Stimulated activated naive CD4-positive, alpha-beta T cell (primary cell): ENCODE results near the gene RNU1-1.
"Not testable (repeated sequence)": the region's sequence is repeated elsewhere in the genome, so short reads cannot be mapped to it uniquely, and the experiment has no call there.

Experiments used
- DNase-seq, 6 experiments: peaks; one replicate each; lab custom pipeline; 2025; lab: John Stamatoyannopoulos, UW

RNU1-1 gene

DNA sequence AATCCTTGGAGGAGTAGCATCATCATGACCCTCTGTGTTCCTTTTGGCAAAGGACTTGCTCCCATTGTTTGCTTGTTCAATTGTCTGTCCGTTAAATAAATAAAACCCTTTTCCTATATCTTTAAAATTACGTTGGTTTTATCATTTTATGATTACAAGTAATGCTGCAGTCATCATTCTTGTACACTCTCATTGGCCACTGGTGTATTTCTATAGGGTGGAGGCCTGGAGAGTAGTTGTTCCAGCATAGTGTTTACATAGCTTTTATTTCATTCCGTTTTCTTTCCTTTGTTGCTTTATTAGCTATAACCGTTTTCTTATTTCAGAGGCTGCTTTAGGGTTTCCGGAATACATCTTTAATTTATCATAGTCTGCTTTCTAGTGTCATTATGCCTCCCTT is 7.6 kb upstream of the RNU1-1 start:
- DNase-seq: not testable (repeated sequence)

DNA sequence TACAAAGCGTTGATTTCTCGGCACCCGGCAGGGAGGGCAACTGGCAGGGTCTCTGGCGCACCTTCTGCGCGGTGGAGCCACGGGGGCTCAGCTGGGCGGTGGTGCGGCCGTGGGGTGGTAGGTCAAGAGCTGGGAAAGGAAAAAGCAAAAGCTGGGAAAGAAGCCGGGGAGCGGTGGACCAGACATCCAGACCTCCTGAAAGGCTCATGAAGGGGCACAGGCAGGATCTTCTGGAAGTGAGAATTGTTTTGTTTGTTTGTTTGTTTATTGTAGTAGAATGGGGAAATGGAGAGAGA is 7.2 kb upstream of the RNU1-1 start:
- DNase-seq: no peak

DNA sequence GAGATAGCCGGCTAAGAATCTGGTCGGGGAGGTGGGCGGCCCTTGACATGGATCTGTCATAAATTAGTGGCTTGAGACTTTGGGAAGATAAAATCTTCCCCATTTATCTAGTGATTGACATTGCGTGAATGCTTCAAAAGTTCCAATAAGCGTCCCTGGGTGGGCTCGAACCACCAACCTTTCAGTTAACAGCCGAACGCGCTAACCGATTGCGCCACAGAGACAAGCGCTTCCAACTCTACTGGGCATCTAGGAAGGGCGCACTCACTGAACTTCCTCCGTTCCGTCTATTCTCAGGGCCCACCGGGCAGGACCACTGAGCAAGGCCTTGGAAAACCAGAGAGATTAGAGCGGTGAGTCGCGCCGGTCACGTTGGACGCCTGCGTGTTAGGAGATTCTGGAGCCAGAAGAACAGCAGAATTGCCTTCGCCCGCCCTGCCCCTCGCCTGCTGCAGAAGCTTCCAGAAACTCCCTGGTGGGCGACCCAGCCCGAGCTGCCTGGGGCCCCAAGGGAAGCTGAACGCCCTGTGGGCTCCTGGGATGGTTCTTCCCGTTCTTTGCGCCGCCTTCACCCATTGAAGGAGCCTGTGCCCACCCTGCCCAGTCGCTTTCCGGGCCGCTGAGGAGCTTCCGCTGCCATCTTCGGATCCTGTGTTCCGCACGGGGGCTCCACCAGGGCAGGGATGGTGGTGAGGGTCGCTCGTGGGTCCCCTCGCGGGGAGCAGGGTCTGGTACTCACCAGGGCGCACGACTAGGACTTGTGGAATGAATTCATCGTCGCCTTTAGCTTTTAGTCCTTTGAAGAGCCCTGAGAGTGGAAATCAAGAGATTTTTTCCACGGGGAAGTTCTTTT is 6.6 kb upstream of the RNU1-1 start:
- not testable (repeated sequence) for DNase-seq

- DNase-seq: not testable (repeated sequence)
These were observed 5.3 kb upstream of the RNU1-1 start for GRCh38 chr1:16519255-16519951.

DNA sequence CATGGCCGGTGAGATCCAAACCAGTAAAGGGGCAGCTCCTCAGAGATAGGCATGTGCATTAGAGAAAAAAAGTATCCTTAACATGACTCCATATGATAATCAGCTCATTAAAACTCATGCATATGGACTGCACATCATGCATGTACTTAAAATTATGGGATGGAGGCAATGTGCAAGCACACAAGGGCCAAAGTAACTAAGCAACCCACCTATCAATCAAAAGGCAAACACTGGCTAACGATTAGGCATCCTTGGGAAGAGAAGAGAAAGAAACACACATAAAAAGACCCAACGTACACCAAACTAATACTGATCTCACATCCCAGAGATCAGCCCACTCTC is 4.8 kb upstream of the RNU1-1 start:
- not testable (repeated sequence) for DNase-seq

DNA sequence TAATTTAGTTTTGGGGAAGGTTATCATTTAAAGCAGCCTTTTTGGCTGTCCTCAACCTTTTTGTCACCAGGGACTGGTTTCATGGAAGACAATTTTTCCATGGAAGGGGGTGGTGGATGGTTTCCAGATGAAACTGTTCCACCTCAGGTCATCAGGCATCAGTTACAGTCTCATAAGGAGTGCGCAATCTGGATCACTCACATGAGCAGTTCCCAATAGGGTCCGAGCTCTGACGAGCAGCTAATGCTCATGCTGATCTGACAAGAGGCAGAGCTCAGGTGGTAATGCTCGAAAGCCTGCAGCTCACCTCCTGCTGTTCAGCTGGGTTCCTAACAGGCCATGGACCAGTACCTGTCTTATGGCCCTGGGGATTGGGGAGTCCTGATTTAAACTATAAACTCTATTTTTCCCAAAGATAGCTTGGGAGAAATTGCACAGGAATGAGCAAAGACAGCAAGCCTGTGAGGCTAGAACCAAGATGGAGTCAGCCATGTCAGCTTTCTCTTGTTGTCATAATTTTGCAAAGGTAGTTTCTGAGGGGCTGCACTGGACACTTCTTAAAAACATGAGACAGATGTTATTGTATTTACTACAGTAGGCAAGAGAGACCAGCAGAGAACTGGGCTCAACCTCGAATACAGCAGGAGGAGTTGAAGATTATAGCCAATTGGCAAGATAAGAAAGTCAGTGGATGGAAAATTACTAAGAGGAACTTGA is 2.8 kb upstream of the RNU1-1 start:
- DNase-seq: not testable (repeated sequence)

- peak; percentile 29 to 90 (median 64) for DNase-seq
These were observed 526 bp downstream of the RNU1-1 start for GRCh38 chr1:16513412-16514106.

GRCh38 chr1:16512624-16513411 is 1.3 kb downstream of the RNU1-1 start:
- DNase-seq: peak in 1 of 6 experiments; percentile 17

DNA sequence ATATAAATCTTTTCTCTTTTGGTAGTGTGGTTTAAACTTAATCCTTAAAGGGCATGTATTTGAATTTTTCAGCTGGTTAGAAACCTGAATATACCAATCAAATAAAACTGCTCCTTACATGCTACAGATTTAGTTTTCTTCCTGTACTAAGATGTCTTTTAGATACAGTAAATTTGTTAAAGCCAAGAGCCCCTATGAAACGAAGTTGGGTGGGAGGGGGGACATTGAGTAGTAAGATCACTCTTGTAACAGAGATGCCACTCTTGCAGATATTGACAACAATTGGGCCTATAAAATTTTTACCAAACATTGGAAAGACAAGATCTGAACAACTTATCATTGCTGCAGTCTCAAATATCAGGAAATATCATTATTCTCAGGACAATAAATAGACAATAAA is 2.2 kb downstream of the RNU1-1 start:
- DNase-seq: not testable (repeated sequence)

GRCh38 chr1:16508861-16509445 is 5.1 kb downstream of the RNU1-1 start:
- peak in 1 of 6 experiments; percentile 14 for DNase-seq

GRCh38 chr1:16506364-16507136 is 7.5 kb downstream of the RNU1-1 start:
- not testable (repeated sequence) for DNase-seq

- not testable (repeated sequence) for DNase-seq
These were observed 8.2 kb downstream of the RNU1-1 start for GRCh38 chr1:16505870-16506269.

- DNase-seq: no peak
These were observed 10.6 kb downstream of the RNU1-1 start for GRCh38 chr1:16503494-16503893.

DNA sequence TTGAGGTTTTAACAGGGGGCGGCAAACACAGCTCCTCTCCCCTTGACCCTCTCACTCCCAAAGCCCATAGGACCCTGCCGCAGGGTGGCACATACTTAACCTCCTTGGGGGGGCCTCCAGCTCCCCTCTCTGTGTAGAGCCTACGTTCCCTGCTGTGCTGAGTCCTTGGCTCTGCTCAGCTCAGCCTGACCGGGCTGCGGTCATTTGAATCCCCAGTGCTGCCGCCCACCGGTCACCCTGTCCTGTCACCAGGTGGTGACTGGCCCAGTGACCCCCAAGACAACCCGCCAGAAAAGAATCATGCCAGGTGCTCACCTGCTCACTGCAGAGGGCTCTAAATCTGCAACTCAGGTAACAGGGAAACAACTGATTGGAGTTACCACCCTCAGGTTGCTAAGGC is 12.6 kb downstream of the RNU1-1 start:
- not testable (repeated sequence) for DNase-seq

DNA sequence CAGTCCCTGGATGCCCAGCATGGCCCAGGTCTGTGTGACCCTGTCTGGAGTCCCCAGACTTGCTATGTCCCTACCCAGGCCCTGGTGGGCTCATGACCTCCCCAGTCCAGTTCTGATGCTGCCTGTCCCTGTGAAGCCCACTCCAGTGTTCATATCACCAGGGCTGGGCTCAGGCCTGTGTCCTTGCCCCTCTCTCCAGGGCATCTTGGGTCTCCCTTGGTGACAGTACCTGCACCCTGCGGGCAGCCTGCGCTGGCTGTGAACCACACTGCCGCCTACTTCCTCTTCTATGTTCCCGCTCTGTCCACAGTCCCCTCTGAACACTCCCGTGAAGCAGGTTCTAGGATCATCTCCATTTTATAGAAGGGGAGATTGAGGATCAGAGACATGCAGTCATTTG is 13.1 kb downstream of the RNU1-1 start:
- not testable (repeated sequence) for DNase-seq

DNA sequence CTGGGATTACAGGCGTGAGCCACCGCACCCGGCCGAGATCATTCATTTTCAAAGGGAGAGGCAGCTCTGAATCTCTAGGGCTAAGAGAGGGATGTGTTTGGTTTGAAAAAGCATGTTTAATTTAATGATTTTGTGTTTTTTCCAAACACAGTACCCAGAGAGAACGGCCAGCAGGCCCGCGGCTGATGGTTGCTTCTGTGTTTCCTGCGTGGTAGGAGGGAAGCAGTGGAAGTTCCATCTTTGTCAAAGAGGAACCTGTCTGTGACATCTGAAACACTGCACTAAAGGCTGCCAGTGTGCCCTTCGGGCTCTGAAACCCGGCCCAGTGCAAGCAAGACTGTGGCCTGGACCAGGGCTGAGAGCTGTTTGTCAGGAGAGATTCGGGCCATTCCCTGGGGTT is 13.6 kb downstream of the RNU1-1 start:
- DNase-seq: not testable (repeated sequence)

GRCh38 chr1:16498573-16499413 is 15.3 kb downstream of the RNU1-1 start:
- peak; percentile 48 to 83 (median 74) for DNase-seq

- DNase-seq: not testable (repeated sequence)
These were observed 16.0 kb downstream of the RNU1-1 start for GRCh38 chr1:16498047-16498446.

- peak in 1 of 6 experiments; percentile 16 for DNase-seq
These were observed 16.6 kb downstream of the RNU1-1 start for GRCh38 chr1:16497474-16497904.
